ENCODE measurements around the gene ARHGAP23. TPM values are rescaled to one million over a fixed set of nuclear protein-coding genes. Genes with fewer than 3 reads are reported as not detected.

The ARHGAP23 gene
- total RNA-seq, 2 experiments from 2014 or later: 0.40 to 0.47 TPM

DNA sequence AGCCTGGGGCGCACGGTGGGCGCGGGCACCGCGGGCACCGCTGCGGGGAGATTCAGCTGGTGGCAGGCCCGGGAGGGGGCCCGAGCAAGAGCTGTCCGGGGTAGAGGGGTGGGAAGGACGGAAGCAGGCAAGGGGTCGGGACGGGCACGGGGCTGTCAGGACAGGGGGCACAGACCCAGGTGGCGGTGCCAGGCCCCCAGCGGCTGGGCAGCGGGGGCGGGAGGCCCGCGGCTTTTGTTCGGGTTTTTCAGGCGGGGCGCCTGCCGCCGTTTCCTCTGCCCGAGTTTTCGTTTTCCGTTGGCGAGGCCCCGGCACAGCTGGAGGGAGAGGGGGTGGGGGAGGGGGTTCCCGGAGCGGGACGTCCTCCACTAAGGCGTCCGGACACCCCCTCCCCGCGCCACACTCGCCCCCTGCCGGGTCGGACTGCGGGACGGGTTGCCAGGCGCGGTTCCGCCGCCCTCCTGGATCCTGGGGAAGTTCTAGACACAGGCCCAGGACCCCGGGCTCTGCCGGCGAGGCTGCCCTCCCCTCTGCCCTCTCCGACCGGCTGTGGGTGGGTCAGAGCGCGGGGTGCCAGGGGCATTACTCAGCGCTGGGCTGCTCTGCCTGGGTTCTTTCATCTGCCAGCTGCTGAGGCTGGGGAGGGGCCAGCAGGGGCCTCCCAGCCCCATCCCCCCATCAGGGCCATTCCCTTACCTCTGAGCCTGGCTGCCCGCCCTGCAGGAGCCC lies 543 bp downstream of the ARHGAP23 start:
- H3K9me3 Mint-ChIP-seq: no peaks in the 10 kb centered on the region
- peak; percentile 39 for DNase-seq
- peak overlapping the region; percentile 32 for H3K4me3 Mint-ChIP-seq
- peaks cover 25% of the 10 kb centered on the region for H3K27me3 Mint-ChIP-seq
- no peak overlapping the region for H3K27ac Mint-ChIP-seq
- H3K36me3 Mint-ChIP-seq (ENCODE audit: low read depth): no peaks in the 10 kb centered on the region
- peak; percentile 41 for ATAC-seq
- peaks cover 7% of the 10 kb centered on the region for H3K4me1 Mint-ChIP-seq (ENCODE audit: low read depth)
- ChIA-PET POLR2A (no interaction called here), CTCF (interaction anchor here (1.2 to 2.2 kb wide), 2 partner anchors 75 to 80 kb away, joined by 3 to 12 read pairs; no protein-coding TSS in a partner anchor)
- TF ChIP-seq CTCF (IDR thresholded peaks at IDR 0.05): no peak
- intact Hi-C loops (cut with micrococcal nuclease): no loop called here

DNA sequence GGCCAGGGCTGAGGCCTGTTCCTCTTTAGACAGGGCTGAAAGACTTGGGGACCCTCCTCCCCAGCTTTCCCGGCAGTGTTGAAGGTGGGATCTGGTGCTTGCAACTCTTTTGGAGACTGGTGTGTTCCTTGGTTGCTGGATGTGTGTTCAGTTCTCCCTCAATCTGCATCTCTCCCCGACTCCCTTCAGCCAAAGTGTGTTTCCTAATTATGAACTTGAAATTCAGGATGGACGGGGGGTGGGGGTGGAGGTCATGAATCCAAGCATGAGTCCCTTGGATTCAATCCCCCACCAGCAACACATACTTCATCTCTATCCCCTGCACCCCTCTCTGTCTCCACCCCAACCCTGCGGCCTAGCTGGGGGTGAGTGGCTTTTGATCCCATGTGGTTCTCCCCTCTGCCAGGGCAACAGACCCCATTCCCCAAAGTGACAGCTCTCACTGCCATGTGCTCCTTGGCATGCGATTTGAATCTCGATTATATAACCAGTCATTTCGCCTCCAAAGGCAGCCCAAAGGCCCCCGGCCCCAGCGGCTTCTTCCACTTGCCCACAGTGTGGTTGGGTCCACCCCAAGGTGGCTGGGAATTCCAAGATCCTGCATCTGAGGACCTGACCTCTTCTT lies 1.3 kb downstream of the ARHGAP23 start:
- intact Hi-C loops (cut with micrococcal nuclease): no loop called here
- no peak for TF ChIP-seq CTCF (IDR thresholded peaks at IDR 0.05)
- Mint-ChIP-seq H3K9me3 (no peaks in the 10 kb centered on the region), H3K4me1 (ENCODE audit: low read depth) (peaks cover 7% of the 10 kb centered on the region), H3K27ac (no peak overlapping the region), H3K4me3 (peak overlapping the region; percentile 32), H3K36me3 (ENCODE audit: low read depth) (no peaks in the 10 kb centered on the region), H3K27me3 (peaks cover 19% of the 10 kb centered on the region)
- CTCF ChIA-PET: interaction anchor here (2.2 kb wide), 1 partner anchor 81 kb away, joined by 12 read pairs; no protein-coding TSS in a partner anchor
- POLR2A ChIA-PET: no interaction called here
- DNase-seq (no peak), ATAC-seq (no peak)

DNA sequence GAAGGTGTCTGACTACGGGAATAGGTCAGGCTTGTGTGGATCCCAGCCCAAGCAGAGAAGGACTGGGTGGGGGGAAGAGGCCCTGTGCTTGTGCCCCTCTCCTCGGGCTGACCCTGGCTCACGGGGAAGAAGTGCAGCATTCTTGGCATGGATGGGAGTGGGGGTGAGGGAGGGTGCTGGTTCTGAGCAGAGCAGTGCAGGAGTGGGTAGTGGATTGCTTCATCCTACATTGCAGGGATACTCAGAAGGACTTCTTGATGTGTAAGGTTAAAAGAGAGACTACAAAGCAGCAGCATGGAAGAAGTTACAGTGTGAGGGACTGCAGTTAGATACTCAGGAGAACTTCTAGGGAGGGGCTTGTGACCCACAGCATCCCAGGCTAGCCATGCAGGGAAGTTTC lies 2.1 kb downstream of the ARHGAP23 start:
- H3K27me3 Mint-ChIP-seq: peaks cover 11% of the 10 kb centered on the region
- DNase-seq (no peak), ATAC-seq (no peak)
- ChIA-PET POLR2A (interaction anchor here (0.6 kb wide), 1 partner anchor 267 kb away, joined by 3 read pairs; no protein-coding TSS in a partner anchor), CTCF (interaction anchor here (2.2 kb wide), 1 partner anchor 81 kb away, joined by 12 read pairs; no protein-coding TSS in a partner anchor)
- no peak overlapping the region for H3K27ac Mint-ChIP-seq
- intact Hi-C loops (cut with micrococcal nuclease): no loop called here
- no peaks in the 10 kb centered on the region for H3K36me3 Mint-ChIP-seq (ENCODE audit: low read depth)
- no peak for TF ChIP-seq CTCF (IDR thresholded peaks at IDR 0.05)
- H3K9me3 Mint-ChIP-seq: no peaks in the 10 kb centered on the region
- no peak overlapping the region for H3K4me3 Mint-ChIP-seq
- peaks cover 7% of the 10 kb centered on the region for H3K4me1 Mint-ChIP-seq (ENCODE audit: low read depth)

DNA sequence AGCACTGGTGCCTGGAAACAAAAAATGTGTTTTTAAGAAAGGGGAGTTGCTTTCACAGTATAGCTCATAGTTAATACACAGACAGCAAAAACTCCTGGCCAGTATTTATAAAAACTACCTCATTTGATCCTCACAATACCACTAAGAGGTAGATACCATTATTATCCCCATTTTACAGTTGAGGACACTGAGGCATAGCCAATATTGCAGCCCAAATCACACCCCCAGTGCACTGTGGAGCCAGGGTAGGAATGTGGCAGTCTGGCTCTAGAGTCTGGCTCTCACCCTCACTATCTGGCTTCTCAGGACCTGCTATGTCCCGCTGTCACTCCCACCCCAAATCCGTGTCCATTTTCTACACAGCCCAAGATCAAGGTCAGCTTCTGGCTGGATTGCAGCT lies 2.6 kb downstream of the ARHGAP23 start:
- Mint-ChIP-seq H3K27ac (no peak overlapping the region), H3K4me3 (no peak overlapping the region), H3K27me3 (peaks cover 10% of the 10 kb centered on the region), H3K4me1 (ENCODE audit: low read depth) (peaks cover 7% of the 10 kb centered on the region), H3K9me3 (no peaks in the 10 kb centered on the region), H3K36me3 (ENCODE audit: low read depth) (no peaks in the 10 kb centered on the region)
- CTCF ChIA-PET: no interaction called here
- intact Hi-C loops (cut with micrococcal nuclease): no loop called here
- ATAC-seq (no peak), DNase-seq (no peak)
- POLR2A ChIA-PET: interaction anchor here (0.6 kb wide), 1 partner anchor 17 kb away, joined by 4 read pairs; no protein-coding TSS in a partner anchor
- TF ChIP-seq CTCF (IDR thresholded peaks at IDR 0.05): no peak
